HUES64 (cell line): ENCODE measurements around the gene SCARF2.
"Not testable (repeated sequence)": the region's sequence is repeated elsewhere in the genome, so short reads cannot be mapped to it uniquely, and the experiment has no call there.

Experiments
- H3K27ac ChIP-seq: 2 replicates; pipeline ENCODE4 v1.7.0; 2013; ENCODE audit warnings: low read depth, low read length, inconsistent platforms
- H3K27me3 ChIP-seq: 2 replicates; pipeline ENCODE4 v1.6.1; 2013; ENCODE audit warnings: mild to moderate bottlenecking, low read length; ENCODE audit not compliant: insufficient read depth
- H3K36me3 ChIP-seq: 2 replicates; pipeline ENCODE4 v1.6.1; 2013; ENCODE audit warnings: mild to moderate bottlenecking, low read length; ENCODE audit not compliant: insufficient read depth
- H3K4me1 ChIP-seq: 2 replicates; pipeline ENCODE4 v1.6.1; 2013; ENCODE audit warnings: mild to moderate bottlenecking, low read length, moderate library complexity; ENCODE audit not compliant: insufficient read depth
- H3K4me3 ChIP-seq: 2 replicates; pipeline ENCODE4 v1.5.1; 2013; ENCODE audit warnings: mild to moderate bottlenecking, low read length, moderate library complexity
- H3K9ac ChIP-seq: 2 replicates; pipeline ENCODE4 v1.6.1; 2013; ENCODE audit warnings: mild to moderate bottlenecking, low read depth, low read length
- H3K9me3 ChIP-seq: 2 replicates; pipeline ENCODE4 v1.6.1; 2013; ENCODE audit warnings: low read depth, low read length; ENCODE audit not compliant: insufficient read depth
- WGBS: fragments of 150-250, 120-280 bp; methylation state at CpG from one replicate; pipeline ENCODE4 v1.1.7; 2013; ENCODE audit warnings: missing lambda C conversion rate; 5-methylcytosine and 5-hydroxymethylcytosine counted together

The SCARF2 gene

DNA sequence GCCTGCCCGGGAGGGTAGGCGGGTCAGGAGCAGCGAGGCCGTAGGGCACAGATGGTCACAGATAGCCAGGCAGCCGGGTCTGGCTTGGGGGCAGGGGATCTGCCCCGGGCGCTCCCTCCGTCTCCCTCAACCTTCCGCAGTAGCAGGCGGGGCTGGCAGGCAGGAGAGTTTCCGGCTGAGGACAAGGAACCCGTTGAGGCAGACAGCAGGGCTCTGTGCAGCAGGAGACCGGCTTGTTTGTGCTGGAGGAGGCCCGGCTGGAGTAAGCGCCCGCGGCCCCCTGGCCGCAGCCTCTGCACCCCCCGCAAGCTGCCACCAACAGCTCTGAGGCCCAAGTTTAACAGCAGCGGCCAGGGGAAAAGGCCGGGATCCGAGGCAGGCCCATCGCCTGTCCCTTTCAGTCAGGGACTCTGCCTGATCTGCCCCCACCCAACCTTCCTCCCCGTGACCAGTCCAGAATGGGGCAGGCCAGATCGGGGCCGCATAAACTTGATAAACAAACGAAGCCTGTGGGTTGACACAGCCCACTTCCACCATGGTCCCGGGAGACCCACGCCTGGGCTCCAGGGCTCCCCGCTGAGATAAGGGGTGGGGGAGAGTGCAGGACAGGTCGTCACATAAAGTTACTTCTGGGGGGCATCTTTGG, 13.6 kb downstream of the SCARF2 start:
- Histone ChIP-seq H3K4me3 (no peak overlapping the region), H3K36me3 (no peaks in the 10 kb centered on the region), H3K4me1 (0 out of 2 replicates have a peak, but pooled peaks cover 5% of the 10 kb centered on the region), H3K9ac (no peak overlapping the region), H3K9me3 (no peaks in the 10 kb centered on the region), H3K27ac (0 out of 2 replicates have a peak overlapping the region, but pooled peaks have one; percentile 2), H3K27me3 (peaks cover 24% of the 10 kb centered on the region)
- 70% methylated on average over 31 of the region's 31 CpGs for WGBS

DNA sequence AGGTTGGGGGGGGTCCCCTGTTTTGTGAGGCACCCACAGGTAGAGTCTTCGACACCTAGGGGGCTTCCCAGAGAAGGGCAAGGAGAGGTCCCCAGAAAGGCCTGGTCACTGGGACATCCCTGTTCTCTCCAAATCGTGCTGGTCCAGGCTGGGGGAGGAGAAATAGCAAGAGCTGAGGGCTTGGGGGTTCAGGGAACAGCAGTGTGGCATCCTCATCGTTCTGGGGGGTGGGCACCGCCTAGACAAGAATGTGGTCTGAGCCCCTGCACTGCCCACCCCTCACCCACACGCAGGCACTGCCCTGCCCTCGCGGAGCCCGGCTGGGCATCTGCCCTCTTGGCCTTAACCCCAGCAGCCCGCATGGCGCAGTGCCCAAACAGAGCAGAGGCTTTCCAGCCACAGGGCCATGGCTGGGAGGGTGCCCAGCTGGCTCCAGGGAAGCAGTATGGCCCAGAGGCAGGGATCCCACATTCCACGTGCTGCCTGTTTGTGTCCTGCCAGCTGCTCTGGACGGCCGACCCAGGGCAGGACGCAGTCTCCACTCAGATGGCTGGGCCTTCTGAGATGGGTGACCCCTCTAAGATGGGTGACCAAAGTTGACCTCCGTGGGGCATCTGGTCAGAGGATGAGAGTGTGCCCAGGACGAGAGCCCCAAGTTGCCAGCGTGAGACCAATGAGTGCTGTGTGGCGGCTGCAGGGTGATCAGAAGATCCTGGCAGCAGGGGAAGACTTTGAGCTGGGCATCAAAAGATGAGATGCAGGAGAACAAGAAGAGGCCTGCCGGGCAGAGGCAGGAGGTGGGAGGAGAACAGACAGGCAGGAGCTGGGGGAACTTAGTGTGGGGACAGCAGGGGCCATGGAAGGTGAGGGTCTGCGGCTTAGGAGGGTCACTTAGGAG, 14.4 kb downstream of the SCARF2 start:
- Histone ChIP-seq H3K4me1 (0 out of 2 replicates have a peak, but pooled peaks cover 5% of the 10 kb centered on the region), H3K9ac (no peak overlapping the region), H3K27ac (no peak overlapping the region), H3K4me3 (no peak overlapping the region), H3K9me3 (no peaks in the 10 kb centered on the region), H3K36me3 (no peaks in the 10 kb centered on the region), H3K27me3 (peaks cover 24% of the 10 kb centered on the region)
- 90% methylated on average over 20 of the region's 20 CpGs for WGBS

GRCh38 chr22:20422271-20423007, 15.2 kb downstream of the SCARF2 start:
- 92% methylated on average over 21 of the region's 21 CpGs for WGBS
- Histone ChIP-seq H3K9ac (no peak overlapping the region), H3K4me3 (no peak overlapping the region), H3K9me3 (no peaks in the 10 kb centered on the region), H3K4me1 (0 out of 2 replicates have a peak, but pooled peaks cover 5% of the 10 kb centered on the region), H3K27ac (no peak overlapping the region), H3K27me3 (peaks cover 19% of the 10 kb centered on the region), H3K36me3 (no peaks in the 10 kb centered on the region)

DNA sequence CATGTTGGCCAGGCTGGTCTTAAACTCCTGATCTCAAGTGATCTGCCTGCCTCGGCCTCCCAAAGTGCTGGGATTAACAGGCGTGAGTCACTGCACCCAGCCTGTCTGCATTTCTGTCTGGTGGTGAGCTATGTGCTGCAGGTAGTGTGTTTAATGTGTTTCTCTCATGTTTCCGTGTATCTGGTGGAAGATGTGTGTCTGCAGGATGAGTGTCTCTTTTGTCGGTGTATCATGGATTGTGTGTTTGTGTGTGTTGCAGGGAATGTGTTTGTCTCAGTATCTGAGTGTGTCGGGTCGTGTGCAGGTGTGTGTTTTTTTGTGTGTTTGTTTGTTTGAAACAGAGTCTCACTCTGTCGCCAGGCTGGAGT, 16.1 kb downstream of the SCARF2 start:
- WGBS = 90% methylated on average over 7 of the region's 7 CpGs
- Histone ChIP-seq H3K9ac (no peak overlapping the region), H3K27me3 (peaks cover 12% of the 10 kb centered on the region), H3K36me3 (no peaks in the 10 kb centered on the region), H3K9me3 (no peaks in the 10 kb centered on the region), H3K27ac (no peak overlapping the region), H3K4me3 (no peak overlapping the region), H3K4me1 (0 out of 2 replicates have a peak, but pooled peaks cover 5% of the 10 kb centered on the region)

DNA sequence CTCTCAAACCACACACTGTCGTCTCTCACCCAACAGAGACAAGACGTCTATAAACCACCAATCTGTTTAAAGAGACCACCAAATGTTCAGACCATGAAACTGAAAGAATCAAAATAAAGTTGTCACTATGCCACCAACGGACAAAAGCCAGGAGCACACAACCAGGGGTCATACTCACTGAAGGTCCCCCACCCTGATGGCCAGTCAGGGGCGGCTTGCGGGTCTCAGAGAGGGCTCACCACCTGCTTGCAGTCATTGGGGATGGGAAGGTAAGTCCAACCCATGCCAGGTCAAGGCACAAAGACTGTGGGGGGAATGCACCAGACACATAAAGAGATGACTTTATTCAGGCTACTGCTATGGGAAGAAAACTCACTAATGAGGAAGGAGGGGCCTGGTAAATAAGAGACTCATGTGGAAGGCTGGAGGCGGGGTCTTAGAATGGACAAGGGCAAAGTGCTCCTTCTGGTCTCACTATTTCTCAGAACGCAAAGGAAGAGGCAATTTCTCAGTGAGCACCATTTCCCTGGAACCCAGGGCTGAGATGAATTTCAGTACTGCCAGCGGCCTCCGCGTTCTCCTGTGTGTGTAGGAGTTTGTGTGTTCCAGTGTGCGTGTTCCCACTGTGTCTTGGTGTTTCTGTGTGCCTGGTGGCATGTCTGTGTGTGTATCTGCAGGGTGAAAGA, 17.3 kb downstream of the SCARF2 start:
- 90% methylated on average over 11 of the region's 11 CpGs for WGBS
- no peak overlapping the region for H3K27ac ChIP-seq
- H3K9me3 ChIP-seq = no peaks in the 10 kb centered on the region
- 0 out of 2 replicates have a peak, but pooled peaks cover 5% of the 10 kb centered on the region for H3K4me1 ChIP-seq
- H3K4me3 ChIP-seq = no peak overlapping the region
- H3K36me3 ChIP-seq = no peaks in the 10 kb centered on the region
- no peak overlapping the region for H3K9ac ChIP-seq
- H3K27me3 ChIP-seq = peaks cover 9% of the 10 kb centered on the region; the same call in 1 of the 2 replicates

- Histone ChIP-seq H3K27me3 (peaks cover 9% of the 10 kb centered on the region; the same call in 1 of the 2 replicates), H3K9me3 (no peaks in the 10 kb centered on the region), H3K36me3 (no peaks in the 10 kb centered on the region), H3K9ac (no peak overlapping the region), H3K4me3 (no peak overlapping the region), H3K27ac (no peak overlapping the region), H3K4me1 (0 out of 2 replicates have a peak, but pooled peaks cover 5% of the 10 kb centered on the region)
- 100% methylated on average over 1 of the region's 2 CpGs for WGBS
Measured at GRCh38 chr22:20419664-20419951, 18.0 kb downstream of the SCARF2 start.

- Histone ChIP-seq H3K4me3 (peak overlapping the region; percentile 59), H3K9ac (peak overlapping the region; percentile 43; the same call in 1 of the 2 replicates), H3K36me3 (no peaks in the 10 kb centered on the region), H3K4me1 (no peaks in the 10 kb centered on the region), H3K9me3 (no peaks in the 10 kb centered on the region), H3K27ac (no peak overlapping the region), H3K27me3 (peaks cover 9% of the 10 kb centered on the region; the same call in 1 of the 2 replicates)
- 18% methylated on average over 42 of the region's 42 CpGs for WGBS
Measured at GRCh38 chr22:20418211-20418788, 19.3 kb downstream of the SCARF2 start.

DNA sequence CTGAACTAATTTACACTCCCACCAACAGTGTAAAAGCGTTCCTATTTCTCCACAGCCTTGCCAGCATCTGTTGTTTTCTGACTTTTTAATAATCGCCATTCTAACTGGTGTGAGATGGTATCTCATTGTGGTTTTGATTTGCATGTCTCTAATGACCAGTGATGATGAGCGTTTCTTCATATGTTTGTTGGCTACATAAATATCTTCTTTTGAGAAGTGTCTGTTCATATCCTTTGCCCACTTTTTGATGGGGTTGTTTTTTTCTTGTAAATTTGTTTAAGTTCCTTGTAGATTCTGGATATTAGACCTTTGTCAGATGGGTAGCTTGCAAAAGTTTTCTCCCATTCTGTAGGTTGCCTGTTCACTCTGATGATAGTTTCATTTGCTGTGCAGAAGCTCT, 21.9 kb downstream of the SCARF2 start:
- H3K4me3 ChIP-seq, H3K4me1 ChIP-seq, H3K9ac ChIP-seq, H3K27ac ChIP-seq, H3K27me3 ChIP-seq, H3K36me3 ChIP-seq, H3K9me3 ChIP-seq: not testable (repeated sequence)
- 89% methylated on average over 3 of the region's 3 CpGs for WGBS

DNA sequence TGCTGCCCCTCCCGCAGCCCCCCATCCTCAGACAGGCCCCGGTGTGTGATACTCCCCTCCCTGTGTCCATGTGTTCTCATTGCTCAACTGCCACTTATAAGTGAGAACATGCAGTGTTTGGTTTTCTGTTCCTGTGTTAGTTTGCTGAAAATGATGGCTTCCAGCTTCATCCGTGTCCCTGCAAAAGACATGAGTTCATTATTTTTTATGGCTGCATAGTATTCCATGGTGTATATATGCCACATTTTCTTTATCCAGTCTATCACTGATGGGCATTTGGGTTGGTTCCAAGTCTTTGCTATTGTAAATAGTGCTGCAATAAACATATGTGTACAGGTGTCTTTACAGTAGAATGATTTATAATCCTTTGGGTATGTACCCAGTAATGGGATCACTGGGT, 22.4 kb downstream of the SCARF2 start:
- 92% methylated on average over 3 of the region's 3 CpGs for WGBS
- not testable (repeated sequence) for H3K4me3 ChIP-seq, H3K9ac ChIP-seq, H3K36me3 ChIP-seq, H3K27me3 ChIP-seq, H3K4me1 ChIP-seq, H3K9me3 ChIP-seq, H3K27ac ChIP-seq

DNA sequence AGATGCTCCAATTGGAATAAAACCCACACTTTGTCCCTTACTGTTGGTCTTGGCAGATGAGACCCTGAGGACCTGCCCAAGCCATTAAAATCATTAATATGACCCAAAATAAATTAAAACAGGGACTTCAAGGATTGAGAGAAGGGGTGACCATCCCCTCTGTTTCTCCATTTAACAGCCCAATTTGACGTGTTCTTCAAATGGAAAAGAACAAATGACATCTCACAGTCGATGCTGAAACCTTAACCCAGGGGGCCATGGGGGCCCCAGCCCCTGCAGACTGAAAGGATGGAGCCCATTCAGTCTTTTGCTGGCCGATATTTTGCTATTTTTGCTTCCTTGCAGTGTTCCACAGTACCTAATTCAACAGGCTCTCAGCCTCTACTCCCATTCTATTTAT, 23.2 kb downstream of the SCARF2 start:
- WGBS = 78% methylated on average over 3 of the region's 3 CpGs
- Histone ChIP-seq H3K27ac (no peak overlapping the region), H3K9me3 (no peaks in the 10 kb centered on the region), H3K27me3 (peaks cover 9% of the 10 kb centered on the region; the same call in 1 of the 2 replicates), H3K36me3 (no peaks in the 10 kb centered on the region), H3K4me1 (no peaks in the 10 kb centered on the region), H3K4me3 (no peak overlapping the region), H3K9ac (no peak overlapping the region)
